PFSK-1 (cell line): Measurements from ENCODE around the gene RAPGEF5.

Experiments used
- FOXP2 ChIP-seq: optimal IDR thresholded peaks from 2 replicates; pipeline ENCODE3; 2011; ENCODE audit warnings: borderline replicate concordance, control low read depth, inconsistent platforms; ENCODE audit not compliant: insufficient read depth; ENCODE audit errors: extremely low read length, extremely low read depth
- POLR2AphosphoS5 ChIP-seq: IDR thresholded peaks from 2 replicates; pipeline ENCODE4 v1.6.1; 2012; ENCODE audit warnings: low read depth, mild to moderate bottlenecking, control low read depth, low read length, moderate library complexity
- SIN3A ChIP-seq: IDR thresholded peaks from 2 replicates; pipeline ENCODE4 v1.6.1; 2012; ENCODE audit warnings: mild to moderate bottlenecking, low read length, moderate library complexity, borderline replicate concordance; ENCODE audit not compliant: insufficient read depth
- TAF1 ChIP-seq: IDR thresholded peaks from 2 replicates; pipeline ENCODE4 v1.6.1; 2012; ENCODE audit warnings: low read length, control low read depth, borderline replicate concordance; ENCODE audit not compliant: insufficient read depth
- TF ChIP-seq, protein P1 (sequence below), 2 experiments: IDR thresholded peaks; 2 replicates each; pipeline versions ENCODE4 v1.6.1 to v1.8.0; 2011 to 2012; ENCODE audit warnings: low read depth in 2 of 2, low read length in 2 of 2, control low read depth in 1 of 2, inconsistent platforms in 1 of 2, mild to moderate bottlenecking in 1 of 2, moderate library complexity in 1 of 2; ENCODE audit not compliant: insufficient read depth in 1 of 2

Gene RAPGEF5

DNA sequence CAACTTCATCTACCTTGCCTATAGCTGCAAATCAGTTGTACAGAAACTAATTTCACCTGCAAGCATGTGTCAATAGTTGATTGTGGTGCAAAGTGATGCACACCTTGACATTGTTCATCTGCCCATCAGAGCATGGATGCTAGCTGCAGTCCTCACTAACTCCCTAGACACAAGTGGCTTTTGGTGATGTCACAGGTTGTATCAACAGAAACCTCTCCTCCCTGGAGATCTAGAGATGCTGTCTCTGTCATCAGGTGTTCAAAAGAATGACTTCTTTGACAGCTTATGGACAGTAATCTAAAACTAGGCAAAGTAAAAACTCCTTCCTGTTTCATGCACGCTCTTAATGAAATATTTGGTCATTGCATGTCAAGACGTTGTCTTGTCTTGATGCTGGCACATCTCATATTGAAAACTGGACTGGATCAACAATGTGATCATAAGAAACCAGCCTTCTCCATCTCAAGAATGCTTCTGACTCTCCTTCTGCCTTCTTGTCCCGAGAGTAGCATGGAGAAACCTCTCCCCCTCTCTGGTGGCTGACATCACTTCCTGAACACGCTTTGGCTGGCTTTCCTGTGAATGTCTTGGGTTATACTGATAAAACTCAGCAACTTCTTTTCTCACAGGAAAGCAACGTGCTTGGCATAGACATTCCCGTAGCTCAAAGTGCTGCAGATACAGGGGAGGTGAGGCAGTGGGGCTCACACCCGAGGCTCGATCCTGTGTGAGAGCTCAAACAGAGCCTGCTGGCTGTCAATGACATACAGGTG is 235.1 kb downstream of the RAPGEF5 start:
- no peak for TF ChIP-seq POLR2AphosphoS5

DNA sequence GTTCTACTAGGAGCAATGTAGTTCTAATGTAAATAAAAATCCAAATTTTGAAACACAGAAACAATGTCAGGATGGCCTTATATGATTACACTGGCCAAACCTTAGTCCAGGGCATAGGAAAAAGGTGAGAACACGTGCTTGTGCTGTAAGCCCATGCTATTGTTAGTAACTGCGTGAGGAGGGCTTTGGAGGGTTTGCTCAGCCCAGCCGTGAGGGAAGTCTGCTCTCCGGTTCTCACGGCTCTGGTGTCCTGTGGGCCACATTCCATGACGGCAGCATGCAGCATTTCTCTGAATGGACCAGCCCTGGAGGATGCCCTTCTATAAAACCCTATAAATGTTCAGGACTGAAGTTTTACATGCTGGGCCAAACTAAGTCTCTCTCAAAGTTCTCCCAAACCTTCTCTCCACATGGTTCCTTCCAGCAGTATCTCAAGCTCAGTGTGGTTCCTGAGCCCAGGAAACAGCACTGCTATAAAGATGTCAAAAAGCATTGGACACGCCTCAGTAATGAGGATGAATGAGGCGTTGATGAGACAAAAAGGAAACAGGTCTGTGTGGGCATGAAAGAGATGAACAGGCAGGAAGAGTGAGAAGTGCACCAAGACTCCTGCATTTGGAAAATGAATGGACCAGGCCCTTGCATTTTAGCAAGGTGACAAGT is 236.4 kb downstream of the RAPGEF5 start:
- no peak for TF ChIP-seq POLR2AphosphoS5
- no peak for TF ChIP-seq TAF1
- no peak for TF ChIP-seq SIN3A
- TF ChIP-seq FOXP2: no peak
- TF ChIP-seq, protein P1, sequence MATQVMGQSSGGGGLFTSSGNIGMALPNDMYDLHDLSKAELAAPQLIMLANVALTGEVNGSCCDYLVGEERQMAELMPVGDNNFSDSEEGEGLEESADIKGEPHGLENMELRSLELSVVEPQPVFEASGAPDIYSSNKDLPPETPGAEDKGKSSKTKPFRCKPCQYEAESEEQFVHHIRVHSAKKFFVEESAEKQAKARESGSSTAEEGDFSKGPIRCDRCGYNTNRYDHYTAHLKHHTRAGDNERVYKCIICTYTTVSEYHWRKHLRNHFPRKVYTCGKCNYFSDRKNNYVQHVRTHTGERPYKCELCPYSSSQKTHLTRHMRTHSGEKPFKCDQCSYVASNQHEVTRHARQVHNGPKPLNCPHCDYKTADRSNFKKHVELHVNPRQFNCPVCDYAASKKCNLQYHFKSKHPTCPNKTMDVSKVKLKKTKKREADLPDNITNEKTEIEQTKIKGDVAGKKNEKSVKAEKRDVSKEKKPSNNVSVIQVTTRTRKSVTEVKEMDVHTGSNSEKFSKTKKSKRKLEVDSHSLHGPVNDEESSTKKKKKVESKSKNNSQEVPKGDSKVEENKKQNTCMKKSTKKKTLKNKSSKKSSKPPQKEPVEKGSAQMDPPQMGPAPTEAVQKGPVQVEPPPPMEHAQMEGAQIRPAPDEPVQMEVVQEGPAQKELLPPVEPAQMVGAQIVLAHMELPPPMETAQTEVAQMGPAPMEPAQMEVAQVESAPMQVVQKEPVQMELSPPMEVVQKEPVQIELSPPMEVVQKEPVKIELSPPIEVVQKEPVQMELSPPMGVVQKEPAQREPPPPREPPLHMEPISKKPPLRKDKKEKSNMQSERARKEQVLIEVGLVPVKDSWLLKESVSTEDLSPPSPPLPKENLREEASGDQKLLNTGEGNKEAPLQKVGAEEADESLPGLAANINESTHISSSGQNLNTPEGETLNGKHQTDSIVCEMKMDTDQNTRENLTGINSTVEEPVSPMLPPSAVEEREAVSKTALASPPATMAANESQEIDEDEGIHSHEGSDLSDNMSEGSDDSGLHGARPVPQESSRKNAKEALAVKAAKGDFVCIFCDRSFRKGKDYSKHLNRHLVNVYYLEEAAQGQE (IDR thresholded peaks at IDR 0.05; ENCODE audit: insufficient read depth in 1 of 2, low read depth in 2 of 2, low read length in 2 of 2): no peak

DNA sequence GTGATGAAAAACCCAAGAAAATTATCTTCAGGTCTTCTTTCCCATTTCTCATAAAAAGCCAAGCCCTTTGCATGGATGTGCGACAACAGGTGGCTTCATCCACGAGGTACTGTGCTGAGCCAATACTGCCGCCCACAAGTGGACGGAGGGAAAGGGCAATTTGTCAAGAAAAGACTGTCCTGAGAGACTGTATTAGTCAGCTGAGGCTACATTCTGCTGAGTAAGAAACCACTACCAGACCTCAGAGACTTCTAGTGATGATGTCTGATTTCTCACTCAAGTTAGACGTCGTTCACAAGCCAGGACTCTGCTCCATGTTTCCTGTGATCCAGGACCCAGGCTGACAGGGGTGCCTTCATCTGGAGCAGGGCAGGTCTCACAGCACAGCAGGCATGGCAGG is 239.7 kb downstream of the RAPGEF5 start:
- no peak for TF ChIP-seq TAF1
- TF ChIP-seq, protein P1 (IDR thresholded peaks at IDR 0.05; ENCODE audit: insufficient read depth in 1 of 2, low read depth in 2 of 2, low read length in 2 of 2): no peak
- TF ChIP-seq POLR2AphosphoS5: no peak
- no peak for TF ChIP-seq FOXP2
- no peak for TF ChIP-seq SIN3A

DNA sequence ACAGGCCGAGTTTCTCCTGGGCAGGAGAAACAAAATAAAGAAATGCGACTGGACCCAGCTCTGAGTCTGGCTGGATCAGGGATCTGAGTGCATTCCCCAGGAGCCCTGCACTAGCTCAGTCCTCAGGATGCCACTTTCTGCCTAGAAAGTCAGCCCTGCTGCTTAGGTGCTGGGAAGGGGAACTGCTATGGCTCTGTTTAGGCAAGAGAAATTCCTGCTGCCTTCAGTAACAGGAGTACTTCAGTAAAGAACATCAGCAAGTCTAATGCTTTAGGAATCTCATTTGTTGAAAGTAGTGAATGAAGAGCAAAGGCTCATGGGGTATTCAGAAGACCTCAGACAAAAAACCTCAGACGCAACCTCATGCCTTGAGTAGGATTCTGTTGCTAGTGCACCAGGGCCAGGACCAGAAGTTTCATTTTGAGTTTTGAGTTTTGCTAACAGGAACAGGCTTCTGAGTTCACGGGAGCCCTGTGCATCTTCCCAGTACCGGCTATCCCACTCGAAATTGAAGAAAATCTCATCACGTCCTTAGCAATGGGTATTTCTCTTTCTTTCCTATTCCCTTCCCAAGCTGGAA is 240.4 kb downstream of the RAPGEF5 start:
- no peak for TF ChIP-seq SIN3A
- TF ChIP-seq FOXP2: no peak
- TF ChIP-seq, protein P1 (IDR thresholded peaks at IDR 0.05; ENCODE audit: insufficient read depth in 1 of 2, low read depth in 2 of 2, low read length in 2 of 2): no peak
- TF ChIP-seq POLR2AphosphoS5: no peak
- no peak for TF ChIP-seq TAF1

DNA sequence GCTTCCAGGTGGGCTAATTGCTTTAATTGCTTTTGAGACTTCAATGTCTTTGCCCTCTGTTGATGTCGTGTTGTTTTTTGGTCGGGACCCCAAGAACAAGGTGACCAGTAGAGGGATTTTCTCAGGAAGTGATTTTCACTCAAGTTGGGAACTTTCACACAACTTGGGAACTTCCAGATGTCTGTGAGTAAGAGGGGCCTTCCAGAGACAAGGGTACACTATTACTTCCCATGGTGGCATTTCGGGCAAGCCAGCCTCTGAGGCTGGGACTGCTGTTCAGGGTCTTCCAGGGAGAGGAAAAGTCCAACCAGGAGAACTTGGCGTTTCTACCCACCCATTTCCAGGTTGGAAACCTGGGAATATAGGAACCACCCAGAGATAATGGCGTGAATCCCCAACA is 241.3 kb downstream of the RAPGEF5 start:
- TF ChIP-seq, protein P1 (IDR thresholded peaks at IDR 0.05; ENCODE audit: insufficient read depth in 1 of 2, low read depth in 2 of 2, low read length in 2 of 2): no peak
- TF ChIP-seq FOXP2 (no peak), SIN3A (no peak), POLR2AphosphoS5 (no peak), TAF1 (no peak)
